Activated naive CD8-positive, alpha-beta T cell treated with anti-CD3 and anti-CD28 coated beads, Interleukin-2, amount 10 ng/mL, durations not matched to agents 7 days and 5 days (primary cell): Measurements from ENCODE around the gene CENPO. TPM values are rescaled to one million over a fixed set of nuclear protein-coding genes. Genes with fewer than 3 reads are reported as not detected.
A peak's percentile ranks its signal among the peaks of the same experiment; 100 is the strongest.

ENCODE experiments used
- ATAC-seq: fragments of 150-1000 bp; cut with Tn5 transposase; one replicate; pipeline ENCODE4 v1.10.0; 2021; ENCODE audit warnings: low read depth, moderate library complexity
- POLR2A ChIA-PET: fragments of 350-600 bp; sonication (Branson Sonifier 250); formaldehyde crosslinking; loops from one replicate; lab custom pipeline; 2021; ENCODE audit warnings: antibody characterized with exemption; lab: Charles Lee
- DNase-seq: peaks from one replicate; pipeline ENCODE4 v3.0.0; 2021
- H3K27ac Mint-ChIP-seq: one replicate; pipeline ENCODE4 v1.8.0; 2022; ENCODE audit warnings: mild to moderate bottlenecking, mixed read lengths
- H3K27me3 Mint-ChIP-seq: one replicate; pipeline ENCODE4 v1.8.0; 2022; ENCODE audit warnings: mild to moderate bottlenecking, moderate library complexity, mixed read lengths
- H3K36me3 Mint-ChIP-seq: one replicate; pipeline ENCODE4 v1.8.0; 2021; ENCODE audit warnings: mild to moderate bottlenecking, mixed read lengths
- H3K4me1 Mint-ChIP-seq: one replicate; pipeline ENCODE4 v1.8.0; 2021; ENCODE audit warnings: mixed read lengths
- H3K4me3 Mint-ChIP-seq: one replicate; pipeline ENCODE4 v1.8.0; 2022; ENCODE audit warnings: mild to moderate bottlenecking, moderate library complexity, mixed read lengths
- H3K9me3 Mint-ChIP-seq: one replicate; pipeline ENCODE4 v1.8.0; 2021; ENCODE audit warnings: mixed read lengths
- total RNA-seq, 2 experiments: library from RNA; stranded (reverse); gene quantifications; one replicate each; pipeline ENCODE4 v1.2.3, GENCODE V29; 2021

CENPO gene
- total RNA-seq, 2 experiments from 2014 or later: 38.8 to 39.0 TPM

- no peaks in the 10 kb centered on the region for H3K9me3 Mint-ChIP-seq
- peaks cover 21% of the 10 kb centered on the region for H3K36me3 Mint-ChIP-seq
- no peaks in the 10 kb centered on the region for H3K27me3 Mint-ChIP-seq
- H3K4me1 Mint-ChIP-seq: peaks cover 10% of the 10 kb centered on the region
- no peak for DNase-seq
- H3K27ac Mint-ChIP-seq: no peak overlapping the region
- no peak for ATAC-seq
- POLR2A ChIA-PET: no interaction called here
- H3K4me3 Mint-ChIP-seq: no peak overlapping the region
Measured at GRCh38 chr2:24768601-24769000, 24.6 kb upstream of the CENPO start.

GRCh38 chr2:24771061-24771460, 22.2 kb upstream of the CENPO start:
- H3K4me3 Mint-ChIP-seq: no peak overlapping the region
- H3K4me1 Mint-ChIP-seq: peaks cover 10% of the 10 kb centered on the region
- no peak overlapping the region for H3K27ac Mint-ChIP-seq
- peaks cover 13% of the 10 kb centered on the region for H3K36me3 Mint-ChIP-seq
- no peak for DNase-seq
- POLR2A ChIA-PET: no interaction called here
- peaks cover 6% of the 10 kb centered on the region for H3K27me3 Mint-ChIP-seq
- no peaks in the 10 kb centered on the region for H3K9me3 Mint-ChIP-seq
- no peak for ATAC-seq

GRCh38 chr2:24771764-24772586, 21.2 kb upstream of the CENPO start:
- no peaks in the 10 kb centered on the region for H3K9me3 Mint-ChIP-seq
- no peak for DNase-seq
- peaks cover 8% of the 10 kb centered on the region for H3K27me3 Mint-ChIP-seq
- no peak for ATAC-seq
- H3K4me1 Mint-ChIP-seq: peaks cover 3% of the 10 kb centered on the region
- POLR2A ChIA-PET: no interaction called here
- H3K27ac Mint-ChIP-seq: no peak overlapping the region
- H3K4me3 Mint-ChIP-seq: no peak overlapping the region
- peaks cover 9% of the 10 kb centered on the region for H3K36me3 Mint-ChIP-seq

- Mint-ChIP-seq H3K4me1 (peaks cover 3% of the 10 kb centered on the region), H3K27ac (no peak overlapping the region), H3K4me3 (no peak overlapping the region), H3K9me3 (no peaks in the 10 kb centered on the region), H3K36me3 (peaks cover 6% of the 10 kb centered on the region), H3K27me3 (peaks cover 8% of the 10 kb centered on the region)
- ATAC-seq (no peak), DNase-seq (no peak)
- POLR2A ChIA-PET: no interaction called here
Measured at GRCh38 chr2:24774373-24774772, 18.9 kb upstream of the CENPO start.

GRCh38 chr2:24779116-24779515, 14.1 kb upstream of the CENPO start:
- Mint-ChIP-seq H3K4me3 (no peak overlapping the region), H3K36me3 (no peaks in the 10 kb centered on the region), H3K4me1 (no peaks in the 10 kb centered on the region), H3K27me3 (peaks cover 13% of the 10 kb centered on the region), H3K27ac (no peak overlapping the region), H3K9me3 (peaks cover 1% of the 10 kb centered on the region)
- ATAC-seq: no peak
- POLR2A ChIA-PET: no interaction called here
- DNase-seq: no peak

- Mint-ChIP-seq H3K27me3 (peaks cover 8% of the 10 kb centered on the region), H3K4me1 (no peaks in the 10 kb centered on the region), H3K36me3 (no peaks in the 10 kb centered on the region), H3K9me3 (peaks cover 1% of the 10 kb centered on the region), H3K4me3 (no peak overlapping the region), H3K27ac (no peak overlapping the region)
- ATAC-seq: no peak
- POLR2A ChIA-PET: interaction anchor here (1.2 kb wide), 1 partner anchor 9 kb away, joined by 4 read pairs; the partner anchor contains the start of genes CENPO and PTRHD1
- DNase-seq: no peak
Measured at GRCh38 chr2:24783641-24784040, 9.6 kb upstream of the CENPO start.

- no peak overlapping the region for H3K27ac Mint-ChIP-seq
- POLR2A ChIA-PET: no interaction called here
- H3K27me3 Mint-ChIP-seq: peaks cover 6% of the 10 kb centered on the region
- DNase-seq: no peak
- no peaks in the 10 kb centered on the region for H3K4me1 Mint-ChIP-seq
- no peak overlapping the region for H3K4me3 Mint-ChIP-seq
- H3K36me3 Mint-ChIP-seq: peaks cover 3% of the 10 kb centered on the region
- no peak for ATAC-seq
- no peaks in the 10 kb centered on the region for H3K9me3 Mint-ChIP-seq
Measured at GRCh38 chr2:24785671-24786321, 7.4 kb upstream of the CENPO start.

- H3K27me3 Mint-ChIP-seq: peaks cover 4% of the 10 kb centered on the region
Measured at GRCh38 chr2:24787532-24787931, 5.7 kb upstream of the CENPO start.

GRCh38 chr2:24788816-24789215, 4.4 kb upstream of the CENPO start:
- ATAC-seq (no peak), DNase-seq (no peak)
- Mint-ChIP-seq H3K9me3 (no peaks in the 10 kb centered on the region), H3K4me1 (peaks cover 7% of the 10 kb centered on the region), H3K27me3 (peaks cover 4% of the 10 kb centered on the region), H3K27ac (no peak overlapping the region), H3K4me3 (no peak overlapping the region), H3K36me3 (peaks cover 5% of the 10 kb centered on the region)
- POLR2A ChIA-PET: no interaction called here

More at GRCh38 chr2:24787532-24787931, 5.7 kb upstream of the CENPO start:
- no peak for ATAC-seq
- no peak overlapping the region for H3K27ac Mint-ChIP-seq
- H3K36me3 Mint-ChIP-seq: peaks cover 3% of the 10 kb centered on the region
- H3K9me3 Mint-ChIP-seq: no peaks in the 10 kb centered on the region
- POLR2A ChIA-PET: no interaction called here
- DNase-seq: no peak
- H3K4me3 Mint-ChIP-seq: no peak overlapping the region
- H3K4me1 Mint-ChIP-seq: peaks cover 5% of the 10 kb centered on the region

GRCh38 chr2:24791452-24791851, 1.8 kb upstream of the CENPO start:
- no peak overlapping the region for H3K27ac Mint-ChIP-seq
- no peaks in the 10 kb centered on the region for H3K9me3 Mint-ChIP-seq
- peaks cover 2% of the 10 kb centered on the region for H3K27me3 Mint-ChIP-seq
- peaks cover 18% of the 10 kb centered on the region for H3K36me3 Mint-ChIP-seq
- H3K4me1 Mint-ChIP-seq: peaks cover 22% of the 10 kb centered on the region
- H3K4me3 Mint-ChIP-seq: no peak overlapping the region
- POLR2A ChIA-PET: no interaction called here
- no peak for DNase-seq
- ATAC-seq: no peak

GRCh38 chr2:24792542-24792873, 717 bp upstream of the CENPO start:
- POLR2A ChIA-PET: interaction anchor here (0.6 to 2.0 kb wide), 9 partner anchors 9 to 867 kb away, joined by 3 to 14 read pairs (median 3); partner anchors contain the start of genes ITSN2 and NCOA1
- Mint-ChIP-seq H3K4me1 (peaks cover 31% of the 10 kb centered on the region), H3K4me3 (peak overlapping the region; percentile 96), H3K27me3 (peaks cover 2% of the 10 kb centered on the region), H3K27ac (peak overlapping the region; percentile 100), H3K36me3 (peaks cover 29% of the 10 kb centered on the region), H3K9me3 (no peaks in the 10 kb centered on the region)
- ATAC-seq: no peak
- DNase-seq: no peak

GRCh38 chr2:24793761-24794435, 673 bp downstream of the CENPO start:
- no peaks in the 10 kb centered on the region for H3K9me3 Mint-ChIP-seq
- POLR2A ChIA-PET: interaction anchor here (0.8 to 2.0 kb wide), 6 partner anchors 18 to 868 kb away, joined by 3 to 14 read pairs (median 4); partner anchors contain the start of genes ITSN2 and NCOA1
- H3K27me3 Mint-ChIP-seq: no peaks in the 10 kb centered on the region
- peak; percentile 33 for DNase-seq
- peak overlapping the region; percentile 96 for H3K4me3 Mint-ChIP-seq
- H3K27ac Mint-ChIP-seq: peak overlapping the region; percentile 100
- H3K4me1 Mint-ChIP-seq: peaks cover 34% of the 10 kb centered on the region
- ATAC-seq: no peak
- H3K36me3 Mint-ChIP-seq: peaks cover 37% of the 10 kb centered on the region

- ATAC-seq (no peak), DNase-seq (no peak)
- peaks cover 63% of the 10 kb centered on the region for H3K36me3 Mint-ChIP-seq
- H3K27me3 Mint-ChIP-seq: no peaks in the 10 kb centered on the region
- POLR2A ChIA-PET: no interaction called here
- no peak overlapping the region for H3K4me3 Mint-ChIP-seq
- H3K27ac Mint-ChIP-seq: no peak overlapping the region
- H3K9me3 Mint-ChIP-seq: peaks cover 4% of the 10 kb centered on the region
- H3K4me1 Mint-ChIP-seq: peaks cover 31% of the 10 kb centered on the region
Measured at GRCh38 chr2:24797644-24798043, 4.4 kb downstream of the CENPO start.
